HUES64 (cell line): ENCODE data around the gene MYBPC3.

ENCODE experiments used
- H3K27ac ChIP-seq: 2 replicates; pipeline ENCODE4 v1.7.0; 2013; ENCODE audit warnings: low read depth, low read length, inconsistent platforms
- H3K27me3 ChIP-seq: 2 replicates; pipeline ENCODE4 v1.6.1; 2013; ENCODE audit warnings: mild to moderate bottlenecking, low read length; ENCODE audit not compliant: insufficient read depth
- H3K36me3 ChIP-seq: 2 replicates; pipeline ENCODE4 v1.6.1; 2013; ENCODE audit warnings: mild to moderate bottlenecking, low read length; ENCODE audit not compliant: insufficient read depth
- H3K4me1 ChIP-seq: 2 replicates; pipeline ENCODE4 v1.6.1; 2013; ENCODE audit warnings: mild to moderate bottlenecking, low read length, moderate library complexity; ENCODE audit not compliant: insufficient read depth
- H3K4me3 ChIP-seq: 2 replicates; pipeline ENCODE4 v1.5.1; 2013; ENCODE audit warnings: mild to moderate bottlenecking, low read length, moderate library complexity
- H3K9ac ChIP-seq: 2 replicates; pipeline ENCODE4 v1.6.1; 2013; ENCODE audit warnings: mild to moderate bottlenecking, low read depth, low read length
- H3K9me3 ChIP-seq: 2 replicates; pipeline ENCODE4 v1.6.1; 2013; ENCODE audit warnings: low read depth, low read length; ENCODE audit not compliant: insufficient read depth
- WGBS: fragments of 150-250, 120-280 bp; methylation state at CpG from one replicate; pipeline ENCODE4 v1.1.7; 2013; ENCODE audit warnings: missing lambda C conversion rate; 5-methylcytosine and 5-hydroxymethylcytosine counted together

The MYBPC3 gene

DNA sequence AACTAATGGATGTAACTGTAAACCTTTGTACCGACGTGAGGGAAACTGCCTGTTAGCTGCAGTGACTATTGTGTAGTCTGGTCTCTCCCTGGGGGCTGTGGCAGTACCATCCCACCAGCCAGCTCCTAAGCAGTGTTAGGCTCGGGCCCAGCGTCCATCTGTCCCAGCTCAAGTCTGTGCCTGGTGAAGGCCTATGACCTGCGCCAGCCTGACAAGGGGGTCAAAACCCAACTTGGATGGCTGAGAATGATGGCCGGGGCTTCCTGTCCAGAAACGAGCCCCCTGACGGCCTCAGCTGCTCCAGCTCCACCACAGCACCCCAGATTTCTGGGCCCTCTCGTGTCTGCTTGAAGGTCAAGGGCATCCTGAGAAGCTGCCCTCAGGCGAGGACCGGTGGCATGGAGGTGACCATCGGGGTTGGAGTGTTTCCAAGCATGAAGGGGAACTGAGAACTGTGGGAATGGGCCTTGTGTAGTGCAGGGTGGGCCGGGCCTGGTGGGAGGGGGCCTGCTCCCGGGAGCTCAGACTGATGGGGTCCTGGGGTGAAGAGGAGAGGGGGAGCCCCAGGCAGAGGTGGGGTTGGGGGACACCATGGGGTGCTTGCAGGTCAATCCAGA lies 40.2 kb upstream of the MYBPC3 start:
- no peaks in the 10 kb centered on the region for H3K36me3 ChIP-seq
- H3K27ac ChIP-seq = no peak overlapping the region
- 93% methylated on average over 14 of the region's 14 CpGs for WGBS
- H3K4me3 ChIP-seq = no peak overlapping the region
- H3K4me1 ChIP-seq = no peaks in the 10 kb centered on the region
- no peaks in the 10 kb centered on the region for H3K27me3 ChIP-seq
- H3K9me3 ChIP-seq = no peaks in the 10 kb centered on the region
- no peak overlapping the region for H3K9ac ChIP-seq

DNA sequence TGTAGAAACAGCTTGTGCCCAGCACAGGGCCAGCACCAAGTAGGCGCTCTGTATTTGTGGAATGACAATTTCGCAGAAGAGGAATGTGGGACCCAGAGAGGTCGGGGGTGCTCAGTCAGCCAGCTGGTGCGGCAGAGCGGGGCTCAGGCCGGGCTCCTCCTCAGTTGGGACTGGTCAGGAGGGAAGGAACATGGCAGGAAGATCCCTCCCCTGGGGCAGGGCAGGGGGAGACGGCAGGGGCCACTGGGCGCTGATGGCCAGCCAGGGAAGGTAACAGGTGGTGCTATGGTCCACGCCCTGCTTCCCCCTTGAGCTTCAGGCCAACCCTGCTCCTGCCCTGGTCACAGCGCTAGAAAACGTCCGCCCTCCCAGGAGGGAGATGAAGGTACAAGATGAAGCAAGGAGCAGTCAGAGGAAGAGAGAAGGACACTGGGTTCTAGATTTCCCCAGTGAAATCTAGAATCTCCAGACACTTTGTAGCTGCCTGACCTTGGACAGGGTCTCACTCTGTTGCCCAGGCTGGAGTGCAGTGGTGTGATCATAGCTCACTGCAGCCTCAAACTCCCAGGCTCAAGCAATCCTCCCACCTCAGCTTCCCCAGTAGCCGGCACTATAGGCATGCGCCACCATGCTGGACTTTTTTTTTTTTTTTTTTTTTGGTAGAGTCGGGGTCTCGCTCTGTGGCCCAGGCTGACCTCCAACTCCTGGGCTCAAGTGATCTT lies 39.4 kb upstream of the MYBPC3 start:
- Histone ChIP-seq H3K27ac (no peak overlapping the region), H3K27me3 (no peaks in the 10 kb centered on the region), H3K9me3 (no peaks in the 10 kb centered on the region), H3K36me3 (no peaks in the 10 kb centered on the region), H3K4me1 (no peaks in the 10 kb centered on the region), H3K9ac (no peak overlapping the region), H3K4me3 (no peak overlapping the region)
- 94% methylated on average over 16 of the region's 16 CpGs for WGBS

GRCh38 chr11:47391077-47391583 lies 38.6 kb upstream of the MYBPC3 start:
- H3K36me3 ChIP-seq = no peaks in the 10 kb centered on the region
- H3K9me3 ChIP-seq = no peaks in the 10 kb centered on the region
- no peaks in the 10 kb centered on the region for H3K4me1 ChIP-seq
- H3K4me3 ChIP-seq = no peak overlapping the region
- 88% methylated on average over 11 of the region's 11 CpGs for WGBS
- no peak overlapping the region for H3K27ac ChIP-seq
- no peaks in the 10 kb centered on the region for H3K27me3 ChIP-seq
- H3K9ac ChIP-seq = no peak overlapping the region

DNA sequence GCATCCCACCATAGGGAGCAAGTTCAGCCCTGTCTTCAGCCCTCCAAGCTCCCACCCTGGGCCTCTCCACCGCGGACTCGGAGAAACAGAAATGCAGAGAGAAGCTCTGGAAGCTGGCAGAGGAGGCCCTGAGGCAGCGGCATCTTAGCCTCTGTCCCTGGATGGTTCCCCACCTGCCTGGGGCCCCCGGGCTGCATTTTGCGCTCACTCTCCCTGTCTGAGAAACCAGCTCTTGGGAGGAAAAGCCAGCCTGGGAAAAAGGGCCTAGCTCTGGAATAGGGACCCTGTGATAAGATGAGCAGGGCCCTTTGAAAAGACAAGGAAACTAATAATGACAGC lies 37.9 kb upstream of the MYBPC3 start:
- Histone ChIP-seq H3K27ac (no peak overlapping the region), H3K4me3 (no peak overlapping the region), H3K9me3 (no peaks in the 10 kb centered on the region), H3K27me3 (no peaks in the 10 kb centered on the region), H3K36me3 (no peaks in the 10 kb centered on the region), H3K4me1 (no peaks in the 10 kb centered on the region), H3K9ac (no peak overlapping the region)
- 95% methylated on average over 6 of the region's 6 CpGs for WGBS

GRCh38 chr11:47389577-47390421 lies 37.3 kb upstream of the MYBPC3 start:
- no peak overlapping the region for H3K9ac ChIP-seq
- 94% methylated on average over 17 of the region's 17 CpGs for WGBS
- H3K4me3 ChIP-seq = no peak overlapping the region
- no peaks in the 10 kb centered on the region for H3K4me1 ChIP-seq
- H3K27ac ChIP-seq = no peak overlapping the region
- no peaks in the 10 kb centered on the region for H3K27me3 ChIP-seq
- H3K9me3 ChIP-seq = no peaks in the 10 kb centered on the region
- no peaks in the 10 kb centered on the region for H3K36me3 ChIP-seq

GRCh38 chr11:47388697-47389576 lies 36.4 kb upstream of the MYBPC3 start:
- H3K4me3 ChIP-seq = no peak overlapping the region
- WGBS = 92% methylated on average over 28 of the region's 28 CpGs
- no peaks in the 10 kb centered on the region for H3K9me3 ChIP-seq
- no peak overlapping the region for H3K27ac ChIP-seq
- H3K27me3 ChIP-seq = no peaks in the 10 kb centered on the region
- no peak overlapping the region for H3K9ac ChIP-seq
- H3K36me3 ChIP-seq = no peaks in the 10 kb centered on the region
- no peaks in the 10 kb centered on the region for H3K4me1 ChIP-seq

DNA sequence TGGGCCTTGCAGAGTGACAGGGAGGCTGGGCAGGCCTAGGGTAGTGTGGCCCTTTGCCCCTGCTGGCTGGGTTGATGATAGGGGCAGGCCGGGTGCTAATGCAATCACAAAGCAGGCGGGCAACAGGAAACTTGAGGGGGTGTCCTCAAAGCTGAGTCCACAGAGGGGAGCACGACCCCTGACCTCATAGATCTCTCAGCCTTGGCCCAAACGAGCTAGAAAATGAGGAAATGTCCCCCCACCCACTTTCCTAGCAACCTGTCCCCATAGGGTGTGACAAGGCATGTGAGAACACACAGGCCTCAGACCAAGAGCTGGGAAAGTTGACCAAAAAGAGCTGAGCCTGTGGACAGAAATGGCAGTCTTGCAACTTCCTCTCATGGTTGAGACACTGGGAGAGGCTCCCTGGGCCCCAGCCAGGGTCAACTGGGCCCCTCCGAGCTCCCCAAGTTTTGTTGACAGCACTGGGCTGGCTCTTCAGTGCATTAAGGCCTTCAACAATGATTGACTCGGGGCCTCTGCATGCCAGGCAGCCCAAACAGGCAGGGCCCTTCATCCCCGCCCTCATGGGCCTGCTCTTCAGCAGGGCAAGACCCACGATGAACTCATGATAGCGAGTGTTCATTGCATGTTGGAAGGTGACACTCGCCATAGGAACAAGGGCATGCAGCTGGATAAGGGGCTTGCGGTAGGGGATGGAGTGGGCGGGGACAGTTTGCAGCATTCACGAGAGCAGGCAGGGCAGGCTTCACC lies 35.6 kb upstream of the MYBPC3 start:
- Histone ChIP-seq H3K9ac (no peak overlapping the region), H3K36me3 (no peaks in the 10 kb centered on the region), H3K4me3 (no peak overlapping the region), H3K4me1 (no peaks in the 10 kb centered on the region), H3K27ac (no peak overlapping the region), H3K27me3 (no peaks in the 10 kb centered on the region), H3K9me3 (no peaks in the 10 kb centered on the region)
- 81% methylated on average over 13 of the region's 13 CpGs for WGBS

GRCh38 chr11:47384498-47384897 lies 32.0 kb upstream of the MYBPC3 start:
- Histone ChIP-seq H3K27me3 (no peaks in the 10 kb centered on the region), H3K4me3 (no peak overlapping the region), H3K36me3 (no peaks in the 10 kb centered on the region), H3K9ac (no peak overlapping the region), H3K27ac (no peak overlapping the region), H3K9me3 (no peaks in the 10 kb centered on the region), H3K4me1 (no peaks in the 10 kb centered on the region)
- WGBS = 97% methylated on average over 3 of the region's 4 CpGs

DNA sequence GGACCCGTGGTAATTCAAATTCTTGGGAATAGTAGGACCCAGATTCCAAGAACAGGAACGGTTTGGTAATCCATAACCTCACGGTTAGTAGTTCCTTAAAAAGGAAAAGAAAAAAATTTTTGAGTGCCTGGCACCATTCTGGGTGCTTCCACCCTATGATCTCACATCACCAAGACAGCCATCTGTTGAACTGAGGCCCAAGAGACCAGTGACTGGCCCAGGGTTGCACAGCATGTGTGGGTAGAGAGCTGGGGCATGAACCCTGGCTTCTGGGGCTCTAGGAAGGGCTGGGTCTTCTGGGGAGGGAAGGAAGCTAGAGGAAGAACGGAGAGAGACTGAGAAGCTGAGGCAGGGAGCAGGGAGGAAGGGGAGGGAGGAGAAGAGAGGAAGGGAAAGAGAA lies 30.6 kb upstream of the MYBPC3 start:
- Histone ChIP-seq H3K4me3 (no peak overlapping the region), H3K36me3 (no peaks in the 10 kb centered on the region), H3K9me3 (no peaks in the 10 kb centered on the region), H3K9ac (no peak overlapping the region), H3K27ac (no peak overlapping the region), H3K4me1 (0 out of 2 replicates have a peak, but pooled peaks cover 4% of the 10 kb centered on the region), H3K27me3 (no peaks in the 10 kb centered on the region)
- 76% methylated on average over 4 of the region's 4 CpGs for WGBS

DNA sequence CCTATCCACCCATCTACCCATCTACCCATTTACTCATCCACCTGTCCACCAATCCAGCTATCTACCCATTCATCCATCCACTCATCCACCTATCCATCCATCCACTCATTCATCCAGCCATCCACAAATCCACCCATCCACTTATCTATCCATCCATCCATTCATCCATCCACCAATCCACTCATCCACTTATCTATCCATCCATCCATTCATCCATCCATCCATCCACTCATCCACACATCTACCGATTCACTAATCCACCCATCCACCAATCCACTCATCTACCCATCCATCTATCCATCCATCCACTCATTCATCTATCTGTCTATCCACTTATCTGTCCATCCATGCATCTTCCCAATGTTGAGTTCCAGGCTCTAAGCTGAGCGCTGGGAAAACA lies 27.6 kb upstream of the MYBPC3 start:
- Histone ChIP-seq H3K36me3 (no peaks in the 10 kb centered on the region), H3K9ac (no peak overlapping the region), H3K27ac (no peak overlapping the region), H3K9me3 (no peaks in the 10 kb centered on the region), H3K4me3 (no peak overlapping the region), H3K4me1 (peaks cover 4% of the 10 kb centered on the region; the same call in 1 of the 2 replicates), H3K27me3 (no peaks in the 10 kb centered on the region)
- WGBS = 98% methylated on average over 2 of the region's 2 CpGs
